Stimulated activated CD8-positive, alpha-beta memory T cell treated with anti-CD3 and anti-CD28 coated beads, Interleukin-4, amount 100 ng/mL, for 48 hours (primary cell): ENCODE results near the gene TMC8.
A peak's percentile ranks its signal among the peaks of the same experiment; 100 is the strongest.
"Not testable (repeated sequence)": the region's sequence is repeated elsewhere in the genome, so short reads cannot be mapped to it uniquely, and the experiment has no call there.

Source experiments
- DNase-seq: peaks from one replicate; pipeline ENCODE4 v3.0.0-alpha.2; 2020

Gene TMC8

DNA sequence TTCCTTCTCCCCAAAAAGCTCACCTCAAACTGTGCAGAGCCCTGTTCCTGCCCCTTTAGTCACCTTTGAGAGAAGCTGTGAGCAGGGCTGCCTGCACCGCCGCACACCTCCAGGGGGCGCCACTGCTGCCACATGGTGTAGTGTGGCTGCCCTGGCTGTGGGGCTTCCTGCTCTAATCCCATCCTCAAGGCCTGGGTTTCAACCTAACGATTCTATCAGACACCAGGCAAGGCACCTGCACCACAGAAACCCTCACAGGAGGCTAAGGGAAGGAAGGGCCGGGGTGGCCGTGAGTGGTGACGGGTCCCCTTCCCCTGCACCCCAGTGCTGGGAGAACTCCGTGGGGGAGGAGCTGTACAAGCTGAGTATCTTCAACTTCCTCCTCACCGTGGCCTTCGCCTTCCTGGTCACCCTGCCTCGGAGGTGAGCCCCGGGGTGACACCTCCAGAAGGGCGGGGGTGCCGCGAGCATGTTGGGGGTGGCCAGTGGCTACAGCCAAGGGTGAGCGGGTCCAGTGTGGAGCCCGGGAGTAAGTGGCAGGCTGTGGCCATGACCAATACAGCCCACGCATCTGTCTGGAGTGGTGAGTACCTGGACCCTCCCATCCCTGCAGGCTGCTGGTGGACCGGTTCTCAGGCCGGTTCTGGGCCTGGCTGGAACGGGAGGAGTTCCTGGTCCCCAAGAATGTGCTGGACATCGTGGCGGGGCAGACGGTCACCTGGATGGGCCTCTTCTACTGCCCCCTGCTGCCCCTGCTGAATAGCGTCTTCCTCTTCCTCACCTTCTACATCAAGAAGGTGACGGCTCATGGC lies 7.0 kb downstream of the TMC8 start:
- DNase-seq: peak; percentile 73

DNA sequence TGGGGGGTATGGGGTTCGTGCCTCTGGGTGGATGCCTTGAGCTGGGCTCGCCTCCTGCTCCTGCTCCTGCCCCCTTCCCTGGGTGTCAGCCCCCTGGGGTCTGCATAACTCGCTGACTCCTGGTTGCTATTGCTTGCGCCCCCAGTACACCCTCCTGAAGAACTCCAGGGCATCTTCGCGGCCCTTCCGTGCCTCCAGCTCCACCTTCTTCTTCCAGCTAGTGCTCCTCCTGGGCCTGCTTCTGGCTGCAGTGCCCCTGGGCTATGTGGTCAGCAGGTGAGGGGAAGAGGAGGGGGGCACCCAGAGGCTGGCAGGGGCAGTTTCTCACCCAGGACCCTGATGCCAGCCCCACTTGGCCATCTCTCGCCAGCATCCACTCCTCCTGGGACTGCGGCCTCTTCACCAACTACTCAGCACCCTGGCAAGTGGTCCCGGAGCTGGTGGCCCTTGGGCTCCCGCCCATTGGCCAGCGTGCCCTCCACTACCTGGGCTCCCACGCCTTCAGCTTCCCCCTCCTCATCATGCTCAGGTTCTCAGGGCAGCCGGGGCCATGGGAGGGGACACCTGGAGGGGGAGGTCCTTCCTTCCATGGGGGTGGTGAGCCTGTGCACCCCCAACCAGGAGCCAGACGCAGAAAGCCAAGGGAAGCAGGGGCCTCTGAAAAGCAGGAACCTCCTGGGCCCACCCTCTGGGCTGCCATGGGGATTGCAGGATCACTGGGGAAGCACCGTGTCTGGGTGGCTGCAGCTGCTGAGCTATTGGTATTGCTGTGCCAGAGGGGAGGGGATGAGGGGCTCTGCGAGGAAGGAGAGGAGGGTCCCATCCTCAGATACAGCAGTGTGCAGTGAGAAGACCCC lies 7.9 kb downstream of the TMC8 start:
- DNase-seq: no peak

DNA sequence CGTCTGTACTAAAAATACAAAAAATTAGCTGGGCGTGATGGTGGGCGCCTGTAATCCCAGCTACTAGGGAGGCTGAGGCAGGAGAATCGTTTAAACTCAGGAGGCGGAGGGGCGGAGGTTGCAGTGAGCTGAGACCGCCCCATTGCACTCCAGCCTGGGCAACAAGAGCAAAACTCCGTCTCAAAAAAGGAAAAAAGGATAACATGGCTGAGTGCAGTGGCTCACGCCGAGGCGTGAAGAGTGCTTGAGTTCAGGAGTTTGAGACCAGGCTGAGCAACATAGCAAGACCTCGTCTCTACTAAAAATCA lies 9.2 kb downstream of the TMC8 start:
- not testable (repeated sequence) for DNase-seq

DNA sequence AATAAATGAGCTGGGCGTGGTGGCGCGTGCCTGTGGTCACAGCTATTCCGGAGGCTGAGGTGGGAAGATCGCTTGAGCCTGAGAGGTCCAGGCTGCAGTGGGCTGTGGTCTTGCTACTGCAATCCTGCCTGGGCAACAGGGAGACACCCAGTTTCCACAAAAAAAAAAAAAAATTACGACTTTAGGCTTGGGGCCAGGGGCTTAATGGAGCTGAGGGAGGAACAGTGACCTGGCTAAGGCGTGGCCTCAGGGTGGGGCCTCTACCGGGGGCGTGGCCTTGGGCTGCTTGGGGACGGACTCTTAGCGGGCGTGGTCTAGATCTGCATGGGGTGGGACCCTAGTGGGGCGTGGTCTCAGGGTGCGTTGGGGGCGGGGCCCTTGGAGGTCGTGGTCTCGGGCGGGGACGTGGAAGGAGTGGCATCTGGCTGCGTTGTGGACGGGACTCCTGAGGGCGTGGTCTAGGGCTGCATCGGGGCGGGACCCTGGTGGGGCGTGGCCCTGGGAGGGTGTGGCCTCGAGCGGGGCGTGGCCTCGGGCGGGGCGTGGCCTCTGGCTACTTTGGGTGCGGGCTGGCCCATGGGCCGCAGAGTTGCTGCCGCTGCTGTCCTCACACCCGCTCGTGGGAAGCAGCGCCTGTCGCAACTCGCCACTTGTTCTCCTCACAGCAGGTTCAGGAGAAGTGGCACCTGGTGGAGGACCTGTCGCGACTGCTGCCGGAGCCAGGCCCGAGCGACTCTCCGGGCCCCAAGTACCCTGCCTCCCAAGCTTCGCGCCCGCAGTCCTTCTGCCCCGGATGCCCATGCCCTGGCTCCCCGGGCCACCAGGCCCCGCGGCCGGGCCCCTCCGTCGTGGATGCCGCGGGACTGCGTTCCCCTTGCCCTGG lies 9.8 kb downstream of the TMC8 start:
- DNase-seq: peak; percentile 99

DNA sequence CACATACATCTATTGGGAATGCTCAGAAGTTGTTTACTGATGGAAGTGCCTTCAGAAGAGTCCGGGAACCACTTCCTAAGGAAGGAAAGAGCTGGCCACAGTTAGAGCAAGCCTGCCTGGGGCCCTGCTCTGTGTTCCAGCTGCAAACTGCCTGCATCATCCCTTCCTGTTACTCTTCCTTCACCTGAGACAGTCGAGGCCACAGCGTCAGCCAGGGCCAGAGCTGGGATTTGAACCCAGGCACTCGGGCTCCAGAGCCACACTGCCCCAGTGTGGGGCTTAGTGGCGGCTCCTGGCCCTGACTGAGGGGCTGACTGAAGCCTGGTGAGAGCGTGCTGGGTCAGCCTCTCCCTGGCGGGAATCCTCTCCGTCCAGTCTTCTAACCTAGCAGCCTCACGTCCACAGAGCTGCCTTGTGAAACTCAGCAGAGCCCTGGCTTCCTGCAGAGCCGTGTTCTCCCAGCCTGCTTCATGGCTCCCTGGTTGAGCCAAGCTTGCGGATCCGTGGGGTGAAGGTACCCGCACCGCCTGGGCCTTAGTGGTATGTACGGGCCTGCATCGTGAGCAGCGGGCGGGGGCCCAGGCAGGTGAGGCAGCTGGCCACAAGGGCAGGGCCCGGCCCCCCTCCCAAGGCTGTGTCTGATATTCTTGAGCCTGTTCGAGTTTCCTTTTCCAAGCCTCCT lies 11.0 kb downstream of the TMC8 start:
- DNase-seq: no peak

DNA sequence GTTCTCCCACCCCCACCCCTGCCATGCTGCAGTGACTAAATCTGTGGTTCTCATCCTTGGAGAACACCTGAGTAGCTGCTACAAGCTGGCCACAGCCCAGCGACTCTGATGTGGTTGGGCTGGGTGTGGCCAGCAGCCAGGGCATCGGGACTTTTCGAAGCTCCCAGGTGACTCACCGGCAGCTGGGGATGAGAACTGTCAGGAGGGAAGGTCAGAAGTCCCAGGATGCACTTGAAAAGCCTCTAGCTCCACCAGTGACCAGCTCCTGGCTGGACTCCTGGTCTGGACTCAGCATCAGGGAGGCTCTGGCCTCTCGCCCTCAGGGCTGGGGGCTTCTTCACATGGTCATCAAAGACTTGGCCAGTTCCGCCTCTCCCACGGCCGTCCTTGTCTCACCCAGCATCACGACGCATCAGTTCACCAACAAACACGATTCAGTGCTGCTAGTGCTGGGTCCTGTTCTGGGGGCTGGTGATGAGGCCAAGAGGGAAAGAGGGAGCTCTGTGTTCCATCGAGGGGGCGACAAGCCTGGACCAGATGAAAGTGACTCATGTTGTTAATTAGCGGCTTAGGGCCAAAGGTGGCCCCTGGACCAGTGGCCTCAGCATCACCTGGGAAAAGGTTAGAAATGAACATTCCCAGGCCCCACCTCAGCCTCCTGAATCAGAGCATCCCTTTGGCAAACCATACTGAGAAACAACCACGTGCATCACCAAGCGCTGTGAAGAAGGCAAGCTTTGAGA lies 11.7 kb downstream of the TMC8 start:
- DNase-seq: no peak

DNA sequence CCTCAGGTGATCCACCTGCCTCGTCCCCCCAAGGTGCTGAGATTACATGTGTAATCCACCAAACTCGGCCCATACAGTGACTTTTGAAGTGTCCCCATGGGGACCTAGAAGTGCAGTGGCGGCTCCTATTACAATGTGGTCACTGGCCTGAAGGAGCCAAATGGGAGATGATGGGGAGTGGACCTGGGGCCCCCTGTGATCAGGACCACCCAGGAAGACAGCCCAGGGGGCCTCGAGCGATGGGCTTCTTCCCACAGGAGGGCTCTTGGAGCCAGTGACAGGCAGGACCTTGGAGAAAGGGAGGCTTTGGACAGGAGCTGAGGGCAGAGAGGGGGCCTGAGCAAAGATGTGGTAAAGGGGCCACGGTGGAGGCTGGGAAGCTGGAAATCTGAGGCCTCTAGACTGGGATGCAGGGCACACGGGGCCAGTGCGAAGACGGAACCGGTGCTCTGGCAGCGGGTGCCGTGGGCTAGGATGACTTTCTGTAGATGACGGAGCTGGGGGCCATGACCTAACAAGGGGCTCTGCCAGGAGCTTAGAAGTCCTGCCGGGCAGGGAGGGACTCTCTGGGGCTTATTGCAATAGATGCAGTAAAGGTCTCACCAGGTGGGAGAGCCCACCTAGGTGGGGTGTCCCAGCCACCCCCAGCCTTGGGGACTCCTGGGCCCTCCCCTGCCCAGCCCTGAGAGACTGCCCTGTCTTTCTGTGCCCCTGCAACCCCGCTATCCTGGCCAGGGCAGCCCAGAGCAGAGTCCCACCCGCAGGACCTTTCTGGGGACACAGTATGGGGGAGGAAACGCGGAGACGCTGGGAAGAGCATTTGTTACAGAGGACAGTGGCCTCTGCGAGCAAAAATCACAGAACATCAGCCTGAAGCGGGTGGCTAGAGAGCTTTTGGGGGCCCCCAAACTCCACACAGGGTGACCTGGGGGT lies 12.9 kb downstream of the TMC8 start:
- DNase-seq: no peak

DNA sequence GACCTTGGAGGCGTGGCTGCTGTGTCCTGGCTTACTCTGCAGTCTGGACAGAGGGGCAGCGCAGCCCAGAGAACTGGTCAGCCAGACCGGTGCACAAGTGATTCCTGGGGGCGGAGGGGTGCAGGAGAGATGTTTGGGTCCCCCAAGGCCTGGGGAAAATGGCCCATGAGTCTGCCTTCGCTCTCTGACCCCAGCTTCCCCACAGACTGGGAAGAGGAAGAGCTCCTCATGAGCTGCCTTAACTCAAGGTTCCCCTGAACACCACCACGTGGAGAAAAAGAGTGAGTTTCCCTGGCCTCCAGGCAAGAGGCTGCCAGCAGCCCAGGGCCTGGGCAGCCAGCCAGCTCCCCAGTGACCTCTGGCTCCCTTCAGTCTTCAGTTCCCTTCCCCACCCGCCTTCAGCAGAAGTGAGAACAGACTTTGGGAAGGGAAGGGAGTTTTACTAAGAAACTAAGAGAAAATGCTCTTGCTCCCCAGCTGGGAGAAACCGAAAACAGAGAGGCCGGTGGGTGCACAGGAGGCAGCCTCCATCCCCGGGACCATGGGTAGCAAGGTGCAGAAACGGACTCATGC lies 13.7 kb downstream of the TMC8 start:
- no peak for DNase-seq

DNA sequence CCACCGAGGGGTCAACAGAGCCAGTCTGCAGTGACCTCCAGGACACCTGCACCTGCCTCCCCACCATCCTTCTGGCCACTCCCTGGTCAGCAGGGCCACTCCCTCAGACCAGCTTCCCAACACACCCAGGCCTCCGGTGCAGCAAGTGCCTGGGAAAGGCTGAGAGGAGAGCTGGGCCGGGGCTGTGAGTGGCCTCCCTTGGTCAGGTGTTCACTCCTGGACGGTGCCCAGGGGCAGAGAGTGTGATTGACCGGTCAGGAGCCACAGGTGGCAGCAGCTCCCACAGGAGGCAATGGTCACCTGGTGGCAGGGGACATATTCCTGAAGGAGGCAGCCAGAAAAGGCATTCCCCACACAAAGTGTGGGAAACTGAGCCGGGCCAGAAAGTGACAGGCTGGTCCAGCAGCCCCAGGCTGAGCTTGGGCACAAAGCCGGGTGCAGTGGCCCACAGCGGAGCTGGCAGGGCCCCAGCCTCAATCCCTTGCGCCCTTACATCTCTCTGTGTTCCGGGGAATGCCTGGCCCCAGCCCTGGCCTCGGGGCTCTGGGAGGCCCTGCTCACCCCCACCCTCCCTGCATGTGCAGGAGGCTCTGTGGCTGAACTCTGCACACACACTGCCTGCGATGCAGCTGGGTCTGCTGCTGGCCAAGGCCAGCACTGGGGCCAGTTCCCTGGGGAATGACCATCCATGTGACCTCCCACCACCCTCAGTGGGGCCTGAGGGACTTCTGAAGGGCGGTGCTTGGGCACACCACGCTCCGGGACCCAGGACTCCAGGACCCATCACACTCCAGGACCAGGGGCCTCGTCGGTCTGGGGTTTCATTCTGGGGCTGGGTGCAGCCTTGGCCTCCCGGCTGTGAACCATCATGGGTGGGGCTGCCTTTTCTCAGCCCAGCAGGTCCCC lies 14.4 kb downstream of the TMC8 start:
- DNase-seq: no peak

DNA sequence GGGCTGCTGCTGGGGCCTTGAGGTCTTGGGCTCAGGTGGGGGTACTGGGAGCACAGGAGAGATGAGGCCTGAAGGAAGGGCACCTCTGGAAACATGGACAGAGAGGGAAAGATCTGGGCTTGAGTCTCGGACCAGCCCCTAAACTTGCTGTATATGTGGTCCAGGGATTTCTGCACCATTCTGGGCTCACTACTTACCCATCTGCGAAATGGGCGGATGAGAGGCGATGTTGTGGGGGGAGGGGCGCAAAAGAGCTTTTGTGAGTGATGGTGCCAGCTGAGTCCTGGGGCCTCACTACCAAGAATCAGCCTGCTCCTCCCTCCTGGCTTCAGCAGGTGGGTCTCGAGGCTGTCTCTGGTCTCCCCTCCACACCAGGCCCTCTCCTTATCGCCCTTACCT lies 15.9 kb downstream of the TMC8 start:
- DNase-seq: no peak

DNA sequence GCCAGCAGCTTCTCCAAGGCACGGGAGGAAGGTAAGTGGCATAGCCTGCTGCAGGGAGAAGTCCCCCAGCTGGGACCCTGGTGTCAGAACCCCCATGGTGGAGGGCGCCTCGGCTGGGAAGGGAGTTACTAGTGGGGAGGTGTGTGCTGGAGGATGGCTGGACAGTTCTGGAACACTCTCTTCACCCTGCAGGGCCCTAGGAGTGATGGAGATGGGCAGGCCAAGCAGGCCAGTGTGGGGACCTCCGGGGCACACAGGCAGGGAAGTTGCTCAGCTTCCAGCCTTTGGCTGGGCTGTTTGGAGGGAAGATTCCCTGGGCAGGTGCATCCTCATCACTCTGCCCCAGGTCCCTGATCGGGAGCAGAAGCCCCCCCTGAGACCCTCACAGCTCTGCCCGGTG lies 16.3 kb downstream of the TMC8 start:
- no peak for DNase-seq

DNA sequence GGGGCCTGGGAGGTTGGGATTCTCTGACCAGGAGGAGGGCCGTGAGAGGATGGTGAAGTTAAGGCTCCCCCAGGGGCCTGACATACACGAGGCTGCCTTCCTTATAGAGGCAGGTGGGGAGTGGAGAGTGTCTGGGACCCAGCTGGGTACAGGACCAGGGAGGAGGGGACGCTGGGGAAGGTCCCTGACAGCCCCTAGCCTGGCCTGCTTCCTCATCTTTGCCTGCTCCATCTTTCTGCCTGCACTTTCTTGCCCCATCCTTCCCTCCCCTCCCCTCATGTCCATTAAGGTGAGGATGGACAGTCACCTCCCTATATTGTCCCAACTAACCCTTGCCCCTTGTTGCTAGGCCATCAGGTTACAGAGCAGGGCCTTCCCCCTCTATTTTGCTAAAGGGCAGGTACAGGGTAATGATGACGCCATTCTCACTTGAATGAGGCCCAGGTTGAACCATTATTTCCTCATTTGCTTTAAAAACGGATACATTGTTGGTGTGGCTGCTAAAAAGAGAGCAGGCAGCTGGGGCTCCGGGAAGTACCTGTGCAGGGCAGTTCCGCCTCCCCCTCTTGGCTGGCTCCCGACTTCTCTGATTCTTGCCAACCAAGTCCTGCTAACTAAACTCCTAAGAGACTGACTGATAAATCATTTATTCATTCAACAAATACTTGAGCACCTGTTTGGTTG lies 16.9 kb downstream of the TMC8 start:
- DNase-seq: no peak

DNA sequence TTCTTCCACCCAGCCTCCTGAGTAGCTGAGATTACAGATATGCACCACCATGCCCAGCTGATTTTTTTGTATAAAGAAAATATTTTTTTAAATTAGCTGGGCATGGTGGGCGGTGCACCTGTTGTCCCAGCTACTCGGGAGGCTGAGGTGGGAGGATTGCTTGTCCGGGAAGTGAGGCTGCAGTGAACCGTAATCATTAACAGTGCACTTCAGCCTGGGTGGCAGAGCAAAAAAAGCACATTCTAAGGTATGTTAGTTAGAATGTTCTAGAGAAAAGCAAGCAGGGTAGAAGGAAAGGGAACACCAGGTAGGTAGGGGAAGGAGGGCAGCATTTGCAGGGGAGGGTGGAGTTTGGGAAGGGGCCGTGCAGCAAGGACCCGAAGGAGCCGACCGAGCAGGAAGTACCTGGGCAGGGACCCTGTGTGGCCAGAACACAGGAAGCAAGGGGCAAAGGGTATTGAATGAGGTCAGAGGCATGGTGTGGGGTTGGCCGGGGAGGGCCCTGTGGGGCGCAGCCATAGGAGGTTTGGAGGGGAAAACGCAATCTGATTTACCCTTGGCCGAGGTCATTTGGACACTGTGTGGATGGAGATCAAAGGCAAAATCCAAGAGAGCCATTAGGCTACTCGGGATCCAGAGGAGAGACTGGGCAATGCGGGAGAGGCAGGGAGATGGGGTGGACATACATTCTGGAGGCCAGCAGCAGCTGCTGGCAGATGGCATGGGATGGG lies 17.9 kb downstream of the TMC8 start:
- no peak for DNase-seq

DNA sequence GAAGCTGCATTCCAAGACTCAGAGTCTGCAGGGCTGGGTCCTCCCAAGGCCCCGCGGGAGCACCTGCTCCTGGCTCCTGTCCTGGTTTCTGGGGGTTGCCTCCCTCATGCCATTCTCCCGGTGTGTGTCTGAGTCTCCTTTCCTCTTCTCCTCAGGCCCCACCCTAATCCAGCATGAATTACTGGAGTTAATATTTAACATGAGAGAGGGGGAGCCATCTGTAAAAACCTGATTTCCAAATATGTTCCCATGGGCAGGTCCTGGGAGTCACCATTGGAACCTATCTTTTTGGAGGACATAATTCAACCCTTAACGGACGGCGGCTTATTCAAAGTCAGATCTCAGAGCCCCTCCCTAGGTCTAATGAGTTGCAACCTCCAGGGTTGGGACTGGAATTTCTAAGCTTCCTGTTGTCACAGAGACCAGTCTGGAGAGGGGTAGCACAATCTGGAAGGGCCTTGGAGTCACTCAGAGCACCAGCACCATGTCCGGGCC lies 21.0 kb downstream of the TMC8 start:
- no peak for DNase-seq

DNA sequence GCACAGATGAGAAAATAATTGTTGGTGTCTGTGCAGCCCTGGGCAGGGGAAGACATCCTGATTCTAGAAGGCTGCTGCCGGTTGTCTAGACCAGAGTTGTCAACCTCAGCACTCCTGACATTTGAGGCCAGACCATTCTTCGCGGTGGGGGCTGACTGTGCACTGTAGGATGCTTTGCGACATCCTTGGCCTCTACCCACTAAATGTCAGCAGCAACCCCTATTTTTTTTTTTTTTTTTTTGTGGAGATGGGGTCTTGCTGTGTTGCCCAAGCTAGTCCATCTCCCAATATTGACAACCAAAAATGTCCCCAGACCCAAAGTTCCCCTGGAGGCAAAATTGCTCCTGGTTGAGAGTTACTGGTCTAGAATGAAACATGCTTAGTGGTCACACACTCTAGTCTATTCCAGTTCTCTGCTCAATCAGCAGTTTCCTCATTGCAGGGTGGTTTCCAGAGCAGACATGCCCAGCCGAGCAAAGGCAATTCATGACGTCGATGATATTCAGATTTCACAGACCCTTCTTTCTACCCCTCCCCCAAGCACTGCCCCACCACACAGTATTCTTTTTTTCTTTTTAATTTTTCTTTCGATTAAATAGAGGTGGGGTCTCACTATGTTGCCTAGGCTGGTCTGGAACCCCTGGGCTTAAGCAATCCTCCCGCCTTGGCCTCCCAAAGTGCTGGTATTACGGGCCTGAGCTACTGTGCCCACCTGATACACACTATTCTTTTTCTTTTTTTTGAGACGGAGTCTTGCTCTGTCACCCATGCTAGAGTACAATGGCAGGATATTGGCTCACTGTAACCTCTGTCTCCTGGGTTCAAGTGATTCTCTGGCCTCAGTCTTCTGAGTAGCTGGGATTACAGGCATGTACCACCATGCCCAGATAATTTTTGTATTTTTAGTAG lies 24.6 kb downstream of the TMC8 start:
- no peak for DNase-seq

DNA sequence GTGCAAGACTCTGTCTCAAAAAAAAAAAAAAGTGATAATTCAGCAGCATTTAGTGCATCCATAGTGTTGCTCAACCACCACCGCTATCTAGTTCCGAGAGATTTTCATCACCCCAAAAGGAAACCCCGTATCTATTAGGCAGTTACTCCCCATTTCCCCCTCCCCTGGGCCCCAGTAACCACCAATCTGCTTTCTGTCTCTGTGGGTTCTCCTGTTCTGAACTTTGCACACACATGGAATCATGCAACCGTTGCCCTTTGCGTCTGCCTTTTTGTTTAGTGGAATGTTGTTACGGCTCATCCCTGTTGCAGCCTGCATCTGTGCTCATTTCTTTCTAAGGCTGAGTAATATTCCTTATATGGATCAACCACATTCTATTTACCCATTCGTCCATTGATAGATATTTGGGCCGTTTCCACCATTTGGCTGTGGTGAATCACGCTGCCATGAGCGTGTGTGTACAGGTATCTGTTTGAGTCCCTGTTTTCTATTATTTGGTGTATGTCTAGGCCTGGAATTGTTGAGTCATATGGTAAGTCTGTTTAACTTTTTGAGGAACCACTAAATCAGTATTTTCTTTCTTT lies 29.1 kb downstream of the TMC8 start:
- no peak for DNase-seq
